Activated CD4-positive, alpha-beta T cell treated with anti-CD3 and anti-CD28 coated beads for 24 hours (primary cell): ENCODE measurements around the gene FIBIN.
"Not testable (repeated sequence)": the region's sequence is repeated elsewhere in the genome, so short reads cannot be mapped to it uniquely, and the experiment has no call there.

Experiments used
- DNase-seq, 2 donors: peaks; one replicate each; pipeline ENCODE4 v3.0.0-alpha.2; 2020; ENCODE audit warnings: low read depth in 2 of 2

Gene FIBIN

GRCh38 chr11:26993965-26994457, at the start of gene FIBIN:
FIBIN (plus strand) TSS chr11:26994112; CDS start chr11:26994527, 415 bp downstream.
- DNase-seq: no peak

GRCh38 chr11:26944866-26945664, 48.8 kb upstream of the FIBIN start:
- no peak for DNase-seq

GRCh38 chr11:26946257-26946716, 47.6 kb upstream of the FIBIN start:
- no peak for DNase-seq

DNA sequence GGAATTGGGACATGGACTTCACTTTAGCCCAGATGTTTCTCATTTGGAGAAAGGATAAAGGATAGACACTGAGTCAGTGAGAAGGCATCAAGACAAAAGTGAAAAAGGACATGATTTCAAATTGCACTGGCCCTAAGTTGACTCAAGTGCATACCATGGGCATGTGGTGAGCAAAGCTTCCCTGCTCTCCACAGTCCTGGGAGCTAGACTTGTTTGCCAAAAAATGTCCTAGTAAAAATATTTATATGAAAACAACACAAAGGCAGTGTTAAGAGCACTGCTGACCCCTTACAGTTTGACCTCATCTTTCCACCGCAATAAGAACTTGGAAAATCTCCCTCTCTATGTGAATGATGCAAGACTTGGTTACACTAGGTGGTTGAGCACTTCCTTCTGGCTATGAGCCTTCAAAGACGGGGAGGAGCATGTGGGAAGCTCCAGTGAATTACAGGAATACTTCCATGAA, 46.5 kb upstream of the FIBIN start:
- no peak for DNase-seq

GRCh38 chr11:26947904-26948639, 45.8 kb upstream of the FIBIN start:
- no peak for DNase-seq

- DNase-seq: no peak
Measured at GRCh38 chr11:26948881-26949280, 45.0 kb upstream of the FIBIN start.

DNA sequence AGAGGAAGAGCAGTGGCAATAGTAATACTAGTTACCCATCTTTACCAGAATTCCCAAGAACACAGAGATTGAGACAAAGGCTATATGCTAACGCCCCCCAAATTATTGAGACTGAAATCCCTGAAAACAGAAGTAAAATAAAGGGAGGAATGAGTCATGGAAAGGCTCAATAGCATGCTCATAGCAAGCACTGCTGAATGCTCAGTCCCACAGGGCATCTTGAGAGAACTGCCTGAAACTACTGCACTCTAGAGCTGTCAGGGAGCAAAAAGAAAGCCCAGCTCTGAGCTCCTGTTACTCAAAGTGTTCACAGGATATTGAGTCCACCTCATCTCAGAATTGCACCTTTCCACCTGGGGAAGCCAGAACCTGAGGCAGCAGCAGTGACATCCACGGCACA, 44.1 kb upstream of the FIBIN start:
- DNase-seq: no peak

DNA sequence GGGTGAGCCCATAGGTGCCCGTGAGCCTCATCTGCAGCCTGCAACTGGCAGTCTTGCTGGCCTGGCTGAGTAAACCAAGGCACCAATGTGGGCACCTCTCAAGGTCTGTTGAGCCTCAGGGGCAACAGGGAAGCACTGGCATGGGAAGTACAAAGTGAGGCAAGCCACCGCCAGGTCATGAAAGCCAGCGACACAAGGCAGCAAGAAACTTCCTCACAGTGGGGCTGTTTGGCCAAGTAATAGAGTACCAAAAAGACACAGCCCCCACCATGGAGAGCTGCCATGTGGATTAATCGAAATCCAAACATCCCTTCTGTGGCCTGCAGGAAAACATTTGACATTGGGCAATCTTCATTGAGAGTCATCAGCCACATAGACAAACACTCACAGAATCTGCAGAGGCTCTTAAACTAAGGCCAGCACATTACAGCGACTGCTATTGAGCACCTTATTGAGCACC, 43.6 kb upstream of the FIBIN start:
- DNase-seq: no peak

GRCh38 chr11:26951809-26952515, 42.0 kb upstream of the FIBIN start:
- DNase-seq: no peak

DNA sequence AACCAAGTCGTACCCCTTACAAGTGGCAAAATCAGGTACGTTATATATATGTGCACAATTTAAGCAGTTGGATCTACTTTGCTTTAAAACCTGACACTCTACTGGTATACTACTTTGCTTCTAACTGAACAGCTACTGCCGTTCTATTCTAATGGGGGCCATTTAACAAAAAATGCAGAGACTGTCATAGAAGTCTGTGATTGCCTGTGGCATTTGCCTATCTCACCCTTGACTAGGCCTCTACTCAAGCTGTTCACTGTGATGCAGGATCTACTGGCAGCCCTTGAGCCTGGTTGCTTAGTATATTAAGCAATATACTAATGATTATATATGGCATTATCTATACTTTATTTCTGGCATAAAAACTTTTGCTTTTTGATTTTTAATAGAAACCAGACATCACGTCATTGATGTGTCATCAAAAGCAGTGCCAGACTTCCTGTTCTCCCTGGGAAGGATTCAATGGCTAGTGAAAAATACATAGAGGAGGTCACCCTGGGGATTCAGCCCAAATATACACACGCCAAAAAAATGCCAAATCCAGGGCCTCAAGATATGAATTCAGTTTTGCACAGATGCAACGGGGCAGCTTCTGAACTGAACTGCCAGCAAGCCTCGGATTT, 40.0 kb upstream of the FIBIN start:
- DNase-seq: no peak

- DNase-seq: no peak
Measured at GRCh38 chr11:26958005-26958701, 35.8 kb upstream of the FIBIN start.

DNA sequence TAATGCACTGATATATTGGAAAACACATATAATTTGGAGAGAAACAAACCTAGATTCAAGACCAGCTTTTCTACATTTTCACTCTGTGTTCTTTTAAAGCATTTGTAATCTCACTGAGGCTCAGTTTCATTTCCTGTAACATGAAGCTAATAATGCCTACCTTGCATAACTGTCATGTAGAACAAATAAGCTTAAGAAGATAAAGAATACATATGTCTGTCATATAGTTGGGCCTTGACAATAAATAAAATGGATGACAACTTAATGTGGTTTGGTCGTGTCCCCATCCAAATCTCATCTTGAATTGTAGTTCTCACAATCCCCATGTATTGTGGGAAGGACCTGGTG, 35.2 kb upstream of the FIBIN start:
- DNase-seq: no peak

DNA sequence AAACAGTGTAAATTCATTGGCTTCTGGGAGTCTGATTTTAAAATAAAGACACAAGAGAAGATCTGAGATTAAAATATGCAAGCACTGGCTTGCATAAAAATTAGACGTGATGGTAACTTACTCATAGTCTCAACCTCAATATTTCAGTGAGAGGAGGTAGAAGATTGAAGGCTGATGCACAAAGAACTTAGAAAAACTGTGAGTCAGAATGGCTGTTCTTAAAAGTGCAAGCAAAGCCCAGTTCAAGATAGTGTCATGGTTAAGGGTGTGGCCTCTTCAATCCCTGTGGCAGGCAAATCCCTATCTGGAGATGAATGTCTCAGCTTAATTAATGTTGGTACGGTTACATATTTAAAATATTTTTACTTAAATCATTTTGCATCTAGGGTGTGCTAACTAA, 33.6 kb upstream of the FIBIN start:
- DNase-seq: no peak

- DNase-seq: no peak
Measured at GRCh38 chr11:26963764-26964163, 30.1 kb upstream of the FIBIN start.

DNA sequence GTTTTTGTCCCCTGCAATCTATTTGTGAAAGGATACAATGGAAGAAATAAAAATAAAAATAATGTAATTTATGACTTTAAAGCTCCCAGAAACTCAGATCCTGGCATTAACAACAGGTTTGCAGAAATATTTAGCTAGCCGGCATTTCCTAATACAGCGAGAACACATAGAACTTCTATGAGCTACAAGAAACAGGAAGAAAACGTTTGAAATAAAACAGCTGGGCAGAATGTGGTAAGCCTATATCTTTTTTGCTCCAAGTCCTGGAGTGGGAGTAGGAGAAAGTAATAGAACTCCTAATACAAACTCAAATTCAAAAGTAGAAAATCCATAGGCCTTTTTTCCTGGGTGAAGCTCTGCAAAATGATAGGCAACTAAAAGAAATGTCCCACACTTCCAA, 29.6 kb upstream of the FIBIN start:
- no peak for DNase-seq

GRCh38 chr11:26964847-26965485, 28.9 kb upstream of the FIBIN start:
- DNase-seq: not testable (repeated sequence)

- no peak for DNase-seq
Measured at GRCh38 chr11:26971961-26972360, 22.0 kb upstream of the FIBIN start.

DNA sequence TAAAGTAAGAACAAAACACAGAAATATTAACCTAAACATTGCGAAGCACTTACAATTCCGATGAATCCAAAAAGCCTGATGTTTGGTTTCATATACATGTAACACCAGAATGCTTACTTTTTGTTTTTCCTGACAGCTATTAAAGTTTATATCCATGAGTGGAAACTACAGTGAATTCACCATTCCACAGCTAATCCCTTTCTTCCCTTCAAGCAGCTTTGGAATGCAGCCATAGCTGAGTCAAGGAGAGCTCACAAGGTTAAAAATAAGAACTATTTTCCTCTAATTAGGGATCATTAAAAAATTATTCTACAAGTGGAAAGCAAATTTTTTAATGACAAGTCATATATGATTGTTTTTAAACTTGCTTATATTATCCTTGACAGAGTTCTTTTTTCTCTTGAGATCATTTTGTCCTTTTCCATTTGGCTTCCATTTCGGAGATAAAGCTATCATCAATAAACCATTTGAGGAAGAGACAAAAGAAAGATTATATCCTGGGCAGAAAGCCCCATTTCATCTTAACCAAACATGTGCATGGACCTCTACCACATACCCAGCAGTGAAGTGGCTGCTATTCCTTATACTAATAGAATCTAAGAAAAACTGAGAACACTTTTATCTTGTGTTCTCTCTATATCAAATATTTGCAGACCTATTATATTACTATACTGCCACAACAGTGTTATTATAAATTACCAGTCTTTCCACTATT, 19.7 kb upstream of the FIBIN start:
- DNase-seq: no peak

- DNase-seq: no peak
Measured at GRCh38 chr11:26974996-26975395, 18.9 kb upstream of the FIBIN start.

GRCh38 chr11:26976389-26976788, 17.5 kb upstream of the FIBIN start:
- DNase-seq: no peak
